Sigmoid colon (tissue), 7 donors: Measurements from ENCODE around the gene FUT6. TPM values are rescaled to one million over a fixed set of nuclear protein-coding genes. Genes with fewer than 3 reads are reported as not detected.
"Not testable (repeated sequence)": the region's sequence is repeated elsewhere in the genome, so short reads cannot be mapped to it uniquely, and the experiment has no call there.

Experiments
- DNase-seq: peaks from one replicate; pipeline ENCODE4 v3.0.0-alpha.2; 2019
- H3K27ac ChIP-seq, 4 donors: fragments of 200-600 bp; sonication (generic); one replicate each; pipeline ENCODE4 v1.5.1; 2016 to 2019; ENCODE audit warnings: mild to moderate bottlenecking in 1 of 4
- H3K27me3 ChIP-seq, 3 donors: fragments of 200-600 bp; sonication (generic); one replicate each; pipeline ENCODE4 v1.5.1; 2019; ENCODE audit warnings: mild to moderate bottlenecking in 1 of 3
- H3K36me3 ChIP-seq, 4 donors: fragments of 200-600 bp; sonication (generic); one replicate each; pipeline ENCODE4 v1.5.1; 2016 to 2019
- H3K4me1 ChIP-seq, 4 donors: fragments of 200-600 bp; sonication (generic); one replicate each; pipeline ENCODE4 v1.5.1; 2017 to 2019
- H3K4me3 ChIP-seq, 4 donors: fragments of 200-600 bp; sonication (generic); one replicate each; pipeline ENCODE4 v1.5.1; 2017 to 2019; ENCODE audit warnings: mild to moderate bottlenecking in 2 of 4, moderate library complexity in 1 of 4
- H3K9me3 ChIP-seq, 4 donors: fragments of 200-600 bp in 3 of 4; sonication (generic) in 3 of 4; one replicate each; pipeline versions ENCODE4 v1.5.1 to v1.6.1; 2013 to 2019
- EP300 ChIP-seq, 4 donors: sonication (generic); formaldehyde crosslinking; IDR thresholded peaks; one replicate each; pipeline ENCODE4 v1.6.1; 2017; ENCODE audit warnings: antibody characterized with exemption in 4 of 4
- POLR2A ChIP-seq, 2 donors: fragments of 450-650 bp; IDR thresholded peaks; one replicate each; pipeline ENCODE4 v1.6.1; 2016; ENCODE audit warnings: antibody characterized with exemption in 2 of 2, mild to moderate bottlenecking in 2 of 2, moderate library complexity in 2 of 2
- POLR2AphosphoS5 ChIP-seq, 4 donors: sonication (generic); formaldehyde crosslinking; IDR thresholded peaks; one replicate each; pipeline ENCODE4 v1.6.1; 2017; ENCODE audit warnings: antibody characterized with exemption in 4 of 4
- WGBS, 2 donors: extraction: QIAGEN DNeasy Blood & Tissue Kit; methylation state at CpG; one replicate each; pipeline ENCODE4 v1.1.7; 2013; 5-methylcytosine and 5-hydroxymethylcytosine counted together
- intact Hi-C: fragments of 100-400 bp; cut with DNase I; formaldehyde crosslinking; loops from one replicate; pipeline ENCODE4 v1.15.1; 2023
- polyA plus RNA-seq, 3 donors: library from polyadenylated mRNA; stranded (reverse); fragments of 200-250 nt; gene quantifications; one replicate each; pipeline ENCODE4 v1.2.3, GENCODE V29; 2013
- total RNA-seq, 4 donors: library from RNA; depleted of rRNA; stranded (reverse); fragments of >200 nt; gene quantifications; one replicate each; pipeline ENCODE4 v1.1.0, GENCODE V29; 2016
- TF ChIP-seq, protein P1 (sequence below), 4 experiments: fragments of 450-650 bp in 3 of 4; fragments of 200-600 bp in 1 of 4; IDR thresholded peaks; one replicate each; pipeline ENCODE4 v1.5.1; 2016 to 2019; ENCODE audit warnings: antibody characterized with exemption in 4 of 4, mild to moderate bottlenecking in 3 of 4, moderate library complexity in 2 of 4
- donor health status: healthy with polysubstance abuse.
- donor health status: Bipolar disorder and iron deficiency.
- donor health status: healthy.

The FUT6 gene
- total and polyA plus RNA-seq, 7 donors, result 14.8 to 61.1 (median 21.0) TPM; not detected in 4

- Histone ChIP-seq H3K27me3 (no peaks in the 10 kb centered on the region), H3K9me3 (no peaks in the 10 kb centered on the region), H3K4me1 (peaks cover 0 to 64% (median 45%) of the 10 kb centered on the region in 4 donors), H3K36me3 (no peaks in the 10 kb centered on the region), H3K27ac (peak overlapping the region; percentile 79 to 94 (median 84)), H3K4me3 (no peak overlapping the region)
- intact Hi-C loops, result loop anchor here (2.0 kb wide), 1 partner anchor 52 kb away; no protein-coding TSS in a partner anchor
- peak; percentile 97 for DNase-seq
- 16 to 18% methylated on average over 15 of the region's 15 CpGs for WGBS, 2 donors
- TF ChIP-seq EP300 (IDR thresholded peaks at IDR 0.05), result peak in 3 of 4 donors; percentile 64 to 88 (median 80)
- TF ChIP-seq, protein P1, sequence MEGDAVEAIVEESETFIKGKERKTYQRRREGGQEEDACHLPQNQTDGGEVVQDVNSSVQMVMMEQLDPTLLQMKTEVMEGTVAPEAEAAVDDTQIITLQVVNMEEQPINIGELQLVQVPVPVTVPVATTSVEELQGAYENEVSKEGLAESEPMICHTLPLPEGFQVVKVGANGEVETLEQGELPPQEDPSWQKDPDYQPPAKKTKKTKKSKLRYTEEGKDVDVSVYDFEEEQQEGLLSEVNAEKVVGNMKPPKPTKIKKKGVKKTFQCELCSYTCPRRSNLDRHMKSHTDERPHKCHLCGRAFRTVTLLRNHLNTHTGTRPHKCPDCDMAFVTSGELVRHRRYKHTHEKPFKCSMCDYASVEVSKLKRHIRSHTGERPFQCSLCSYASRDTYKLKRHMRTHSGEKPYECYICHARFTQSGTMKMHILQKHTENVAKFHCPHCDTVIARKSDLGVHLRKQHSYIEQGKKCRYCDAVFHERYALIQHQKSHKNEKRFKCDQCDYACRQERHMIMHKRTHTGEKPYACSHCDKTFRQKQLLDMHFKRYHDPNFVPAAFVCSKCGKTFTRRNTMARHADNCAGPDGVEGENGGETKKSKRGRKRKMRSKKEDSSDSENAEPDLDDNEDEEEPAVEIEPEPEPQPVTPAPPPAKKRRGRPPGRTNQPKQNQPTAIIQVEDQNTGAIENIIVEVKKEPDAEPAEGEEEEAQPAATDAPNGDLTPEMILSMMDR (IDR thresholded peaks at IDR 0.05), result no peak
- no peak for TF ChIP-seq POLR2A (IDR thresholded peaks at IDR 0.05)
- TF ChIP-seq POLR2AphosphoS5 (IDR thresholded peaks at IDR 0.05), result peak; percentile 3 to 75 (median 72)
These were observed 41.1 kb upstream of the FUT6 start for GRCh38 chr19:5880604-5881078.

DNA sequence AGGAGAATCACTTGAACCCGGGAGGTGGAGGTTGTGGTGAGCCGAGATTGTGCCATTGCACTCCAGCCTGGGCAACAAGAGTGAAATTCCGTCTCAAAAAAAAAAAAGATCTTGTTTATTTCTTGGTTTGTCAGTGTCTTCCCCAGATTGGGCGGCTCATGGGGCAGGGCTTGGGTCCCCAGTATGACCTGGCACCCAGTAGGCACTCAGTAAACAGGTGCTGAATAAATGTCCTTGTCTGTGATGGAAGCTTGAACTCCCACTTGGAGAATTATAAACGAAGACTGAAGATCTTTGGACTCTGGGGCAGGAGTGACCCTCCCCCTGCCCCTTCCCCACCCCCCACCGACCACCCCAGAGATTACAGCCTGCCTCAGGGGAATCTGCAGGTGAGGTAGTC lies 40.7 kb upstream of the FUT6 start:
- WGBS, 2 donors, result 19 to 41% methylated on average over 6 of the region's 6 CpGs
- intact Hi-C loops, result loop anchor here (2.0 kb wide), 1 partner anchor 51 kb away; no protein-coding TSS in a partner anchor
- Histone ChIP-seq H3K4me3 (no peak overlapping the region), H3K9me3 (no peaks in the 10 kb centered on the region), H3K4me1 (peaks cover 0 to 64% (median 45%) of the 10 kb centered on the region in 4 donors), H3K36me3 (no peaks in the 10 kb centered on the region), H3K27me3 (no peaks in the 10 kb centered on the region), H3K27ac (peak overlapping the region; percentile 79 to 94 (median 84))
- no peak for DNase-seq
- no peak for TF ChIP-seq EP300 (IDR thresholded peaks at IDR 0.05)
- no peak for TF ChIP-seq POLR2AphosphoS5 (IDR thresholded peaks at IDR 0.05)
- TF ChIP-seq POLR2A (IDR thresholded peaks at IDR 0.05), result no peak
- TF ChIP-seq, protein P1 (IDR thresholded peaks at IDR 0.05), result no peak

GRCh38 chr19:5877882-5878281 lies 38.4 kb upstream of the FUT6 start:
- Histone ChIP-seq H3K36me3 (no peaks in the 10 kb centered on the region), H3K9me3 (no peaks in the 10 kb centered on the region), H3K27me3 (no peaks in the 10 kb centered on the region), H3K4me3 (no peak overlapping the region), H3K27ac (peak overlapping the region in 2 of 4 donors; percentile 47 to 60), H3K4me1 (peaks cover 0 to 49% (median 37%) of the 10 kb centered on the region in 4 donors)
- no peak for DNase-seq
- TF ChIP-seq POLR2AphosphoS5 (IDR thresholded peaks at IDR 0.05), result no peak
- TF ChIP-seq, protein P1 (IDR thresholded peaks at IDR 0.05), result no peak
- no peak for TF ChIP-seq POLR2A (IDR thresholded peaks at IDR 0.05)
- no peak for TF ChIP-seq EP300 (IDR thresholded peaks at IDR 0.05)
- 83 to 84% methylated on average over 9 of the region's 9 CpGs for WGBS, 2 donors
- intact Hi-C loops, result no loop called here

DNA sequence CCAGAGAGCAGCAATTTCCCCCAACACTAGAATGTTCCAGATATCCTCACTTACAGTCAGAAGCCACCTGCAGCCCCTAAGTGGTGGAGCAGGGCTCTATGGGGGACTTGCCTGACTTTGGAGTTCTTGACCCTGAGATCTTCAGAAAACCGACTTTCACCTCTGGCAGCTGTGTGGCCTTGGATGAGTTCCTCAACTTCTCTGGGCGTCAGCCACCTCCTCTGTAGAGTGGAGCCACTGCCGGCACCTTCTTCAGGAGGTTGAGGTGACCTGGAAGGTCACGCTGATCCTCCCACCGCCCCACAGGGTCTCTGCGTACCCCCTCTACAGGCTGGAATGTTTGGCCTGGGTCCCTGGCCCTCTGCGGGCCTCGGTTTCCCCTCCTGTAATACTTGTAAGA lies 37.9 kb upstream of the FUT6 start:
- Histone ChIP-seq H3K4me1 (peaks cover 0 to 49% (median 38%) of the 10 kb centered on the region in 4 donors), H3K4me3 (no peak overlapping the region), H3K27me3 (no peaks in the 10 kb centered on the region), H3K36me3 (no peaks in the 10 kb centered on the region), H3K9me3 (no peaks in the 10 kb centered on the region), H3K27ac (peak overlapping the region in 2 of 4 donors; percentile 47 to 60)
- no peak for DNase-seq
- 84 to 89% methylated on average over 8 of the region's 8 CpGs for WGBS, 2 donors
- intact Hi-C loops, result no loop called here
- no peak for TF ChIP-seq POLR2A (IDR thresholded peaks at IDR 0.05)
- no peak for TF ChIP-seq POLR2AphosphoS5 (IDR thresholded peaks at IDR 0.05)
- TF ChIP-seq, protein P1 (IDR thresholded peaks at IDR 0.05), result no peak
- TF ChIP-seq EP300 (IDR thresholded peaks at IDR 0.05), result no peak

DNA sequence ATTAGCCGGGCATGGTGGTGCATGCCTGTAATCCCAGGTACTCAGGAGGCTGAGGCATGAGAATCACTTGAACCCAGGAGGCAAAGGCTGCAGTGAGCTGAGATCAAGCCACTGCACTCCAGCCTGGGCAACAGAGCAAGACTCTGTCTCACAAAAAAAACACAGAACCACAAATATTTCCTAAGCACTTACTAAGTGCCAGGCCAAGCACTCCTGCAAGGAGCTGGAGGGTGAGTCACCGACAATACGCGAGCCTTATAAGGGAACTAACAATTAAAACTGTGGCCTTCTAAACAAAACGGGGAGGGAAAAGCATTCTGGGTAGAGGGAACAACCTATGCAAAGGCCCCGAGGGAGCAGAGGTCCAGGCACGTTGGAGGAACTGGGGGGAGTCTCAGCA lies 35.0 kb upstream of the FUT6 start:
- H3K27ac ChIP-seq, H3K4me3 ChIP-seq, intact Hi-C loops, DNase-seq, H3K36me3 ChIP-seq, H3K9me3 ChIP-seq, H3K27me3 ChIP-seq: not testable (repeated sequence)
- H3K4me1 ChIP-seq, result peaks cover 0 to 34% (median 21%) of the 10 kb centered on the region in 4 donors
- WGBS, 2 donors, result 84 to 85% methylated on average over 7 of the region's 7 CpGs
